SU-DHL-6 (cell line): Measurements from ENCODE around the gene PIGW.

Experiments used
- H2AFZ ChIP-seq: fragments of 200-600 bp; sonication (generic); 2 replicates; pipeline ENCODE4 v1.6.1; 2014; ENCODE audit warnings: low read depth, mild to moderate bottlenecking, moderate library complexity, mixed read lengths, antibody characterized with exemption, low read length; ENCODE audit not compliant: severe bottlenecking
- H3F3A ChIP-seq: fragments of 200-600 bp; shearing (Covaris generic); 2 replicates; pipeline ENCODE4 v1.6.0; 2016; ENCODE audit warnings: antibody characterized with exemption, mild to moderate bottlenecking; ENCODE audit not compliant: insufficient read depth
- H3K27ac ChIP-seq: fragments of 200-600 bp; sonication (generic); 2 replicates; pipeline ENCODE4 v1.5.1; 2016; ENCODE audit warnings: low read depth, mild to moderate bottlenecking, low read length, moderate library complexity, mixed read lengths
- H3K27me3 ChIP-seq: fragments of 200-600 bp; sonication (generic), shearing (Covaris generic); 2 replicates; pipeline ENCODE4 v1.6.0; 2014; ENCODE audit warnings: mild to moderate bottlenecking, low read length
- H3K36me3 ChIP-seq: fragments of 200-600 bp; sonication (generic); 2 replicates; pipeline ENCODE4 v1.6.1; 2014; ENCODE audit warnings: mild to moderate bottlenecking, low read length, mixed read lengths
- H3K4me2 ChIP-seq: fragments of 300-600, 200-600 bp; shearing (Covaris generic), sonication (generic); 2 replicates; pipeline ENCODE4 v1.6.0; 2014; ENCODE audit warnings: low read length, low read depth, mild to moderate bottlenecking; ENCODE audit not compliant: poor library complexity, severe bottlenecking
- H3K4me3 ChIP-seq: fragments of 200-600 bp; sonication (generic); 2 replicates; pipeline ENCODE4 v1.5.1; 2014; ENCODE audit warnings: antibody characterized with exemption, low read length, mild to moderate bottlenecking, mixed read lengths; ENCODE audit not compliant: insufficient read depth, poor library complexity, severe bottlenecking
- H3K79me2 ChIP-seq: fragments of 200-600 bp; sonication (generic); 2 replicates; pipeline ENCODE4 v1.6.1; 2014; ENCODE audit warnings: mild to moderate bottlenecking, low read length, moderate library complexity; ENCODE audit not compliant: insufficient read depth
- H3K9ac ChIP-seq: fragments of 200-600 bp; sonication (generic); 2 replicates; pipeline ENCODE4 v1.7.0; 2014; ENCODE audit warnings: mild to moderate bottlenecking, low read length
- H3K9me2 ChIP-seq: fragments of 200-600 bp; sonication (generic); replicated peaks from 2 replicates; pipeline ENCODE4 v1.6.1; 2014; ENCODE audit warnings: low read length; ENCODE audit not compliant: insufficient read depth
- H3K9me3 ChIP-seq: fragments of 200-600 bp; sonication (generic); 2 replicates; pipeline ENCODE4 v1.6.1; 2014; ENCODE audit warnings: low read length, mixed read lengths; ENCODE audit not compliant: insufficient read depth
- H4K20me1 ChIP-seq: fragments of 200-600 bp; sonication (generic); 2 replicates; pipeline ENCODE4 v1.6.1; 2014; ENCODE audit warnings: low read depth, mild to moderate bottlenecking, antibody characterized with exemption, low read length, moderate library complexity, mixed read lengths
- EZH2phosphoT487 ChIP-seq: fragments of 200-600 bp; sonication (generic), shearing (Covaris generic); conservative IDR thresholded peaks from 2 replicates; pipeline ENCODE4 v1.6.1; 2018; ENCODE audit warnings: mild to moderate bottlenecking, antibody characterized with exemption, low read length, moderate library complexity, mixed read lengths
- TF ChIP-seq, protein P1 (sequence below): fragments of 200-600 bp; sonication (generic); IDR thresholded peaks from one replicate; pipeline ENCODE4 v1.5.1; 2017; ENCODE audit warnings: antibody characterized with exemption, mild to moderate bottlenecking, low read length, moderate library complexity; ENCODE audit not compliant: insufficient read depth, poor library complexity, severe bottlenecking

The PIGW gene

DNA sequence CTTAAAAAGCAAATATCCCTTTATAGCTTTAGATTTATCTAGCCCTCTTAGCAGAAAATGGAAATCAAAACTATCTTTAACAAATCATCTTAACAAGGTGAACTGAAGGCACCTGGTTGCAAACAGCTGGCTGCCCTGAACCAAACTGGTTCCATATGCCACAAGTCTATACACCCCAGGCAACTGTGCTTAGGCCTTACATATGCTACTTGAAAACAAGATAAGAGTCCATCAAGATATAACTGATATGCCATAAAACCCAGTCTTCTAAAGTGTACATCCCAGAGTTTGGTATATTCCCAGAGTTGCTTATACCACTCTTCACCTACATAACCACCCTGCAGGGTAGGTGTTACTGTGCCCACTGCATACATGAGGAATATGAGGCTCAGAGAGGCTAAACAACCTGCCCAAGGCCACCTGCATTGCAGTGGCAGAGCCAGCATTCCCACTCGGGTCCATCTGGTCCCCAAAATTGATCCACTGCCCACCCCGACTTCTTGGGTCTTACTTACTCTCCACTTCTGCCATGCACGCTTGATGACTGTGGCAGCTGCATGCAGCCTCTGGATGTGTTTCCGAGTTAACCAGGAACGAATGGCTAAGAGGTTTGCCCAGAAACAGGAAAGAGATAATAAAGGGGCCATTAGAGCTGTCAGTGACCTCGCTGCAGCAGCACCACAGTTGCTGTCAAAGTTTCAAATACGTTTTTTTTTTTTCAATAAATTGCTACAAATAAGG is 36.1 kb upstream of the PIGW start:
- H3K27ac ChIP-seq, result no peak overlapping the region
- H4K20me1 ChIP-seq, result no peaks in the 10 kb centered on the region
- peaks cover 8% of the 10 kb centered on the region for H3K36me3 ChIP-seq
- H3K79me2 ChIP-seq, result no peaks in the 10 kb centered on the region
- H3K9ac ChIP-seq, result no peak overlapping the region
- no peak overlapping the region for H3K4me2 ChIP-seq
- no peak overlapping the region for H3K4me3 ChIP-seq
- H3K9me2 ChIP-seq, result no peaks in the 10 kb centered on the region
- no peaks in the 10 kb centered on the region for H3F3A ChIP-seq
- no peak overlapping the region for H2AFZ ChIP-seq
- no peak for TF ChIP-seq EZH2phosphoT487
- TF ChIP-seq, protein P1, sequence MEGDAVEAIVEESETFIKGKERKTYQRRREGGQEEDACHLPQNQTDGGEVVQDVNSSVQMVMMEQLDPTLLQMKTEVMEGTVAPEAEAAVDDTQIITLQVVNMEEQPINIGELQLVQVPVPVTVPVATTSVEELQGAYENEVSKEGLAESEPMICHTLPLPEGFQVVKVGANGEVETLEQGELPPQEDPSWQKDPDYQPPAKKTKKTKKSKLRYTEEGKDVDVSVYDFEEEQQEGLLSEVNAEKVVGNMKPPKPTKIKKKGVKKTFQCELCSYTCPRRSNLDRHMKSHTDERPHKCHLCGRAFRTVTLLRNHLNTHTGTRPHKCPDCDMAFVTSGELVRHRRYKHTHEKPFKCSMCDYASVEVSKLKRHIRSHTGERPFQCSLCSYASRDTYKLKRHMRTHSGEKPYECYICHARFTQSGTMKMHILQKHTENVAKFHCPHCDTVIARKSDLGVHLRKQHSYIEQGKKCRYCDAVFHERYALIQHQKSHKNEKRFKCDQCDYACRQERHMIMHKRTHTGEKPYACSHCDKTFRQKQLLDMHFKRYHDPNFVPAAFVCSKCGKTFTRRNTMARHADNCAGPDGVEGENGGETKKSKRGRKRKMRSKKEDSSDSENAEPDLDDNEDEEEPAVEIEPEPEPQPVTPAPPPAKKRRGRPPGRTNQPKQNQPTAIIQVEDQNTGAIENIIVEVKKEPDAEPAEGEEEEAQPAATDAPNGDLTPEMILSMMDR, result no peak
- H3K27me3 ChIP-seq, result no peaks in the 10 kb centered on the region
- H3K9me3 ChIP-seq, result no peaks in the 10 kb centered on the region

DNA sequence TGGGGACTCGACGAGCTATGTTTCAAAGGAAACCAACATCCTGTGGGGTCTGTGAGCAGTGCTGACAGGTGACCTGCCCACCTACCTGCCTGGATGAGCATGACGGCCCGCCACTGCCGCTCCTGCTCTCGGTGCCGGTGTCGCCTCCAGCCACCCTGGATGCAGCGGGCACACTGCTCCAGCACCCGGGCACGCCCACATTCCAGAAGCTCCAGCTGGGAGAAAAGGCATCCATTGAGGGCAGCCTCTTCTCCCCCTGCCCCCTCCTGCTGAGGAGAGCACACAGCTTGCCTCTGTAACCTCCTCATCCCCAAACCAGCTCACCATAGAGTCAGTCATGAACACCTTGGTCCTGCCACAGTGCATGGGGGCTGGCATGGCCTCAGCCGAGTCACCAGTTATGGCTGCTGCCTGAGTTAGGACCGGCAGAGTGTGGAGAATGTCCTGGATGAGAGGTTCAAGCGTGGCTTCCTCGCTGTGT is 34.0 kb upstream of the PIGW start:
- Histone ChIP-seq H3K4me2 (no peak overlapping the region), H3K79me2 (no peaks in the 10 kb centered on the region), H3F3A (no peaks in the 10 kb centered on the region), H3K27me3 (no peaks in the 10 kb centered on the region), H2AFZ (no peak overlapping the region), H3K27ac (no peak overlapping the region), H3K36me3 (no peaks in the 10 kb centered on the region), H3K9me2 (no peaks in the 10 kb centered on the region), H4K20me1 (no peaks in the 10 kb centered on the region), H3K9me3 (no peaks in the 10 kb centered on the region), H3K9ac (no peak overlapping the region), H3K4me3 (no peak overlapping the region)
- no peak for TF ChIP-seq EZH2phosphoT487
- TF ChIP-seq, protein P1, result no peak

DNA sequence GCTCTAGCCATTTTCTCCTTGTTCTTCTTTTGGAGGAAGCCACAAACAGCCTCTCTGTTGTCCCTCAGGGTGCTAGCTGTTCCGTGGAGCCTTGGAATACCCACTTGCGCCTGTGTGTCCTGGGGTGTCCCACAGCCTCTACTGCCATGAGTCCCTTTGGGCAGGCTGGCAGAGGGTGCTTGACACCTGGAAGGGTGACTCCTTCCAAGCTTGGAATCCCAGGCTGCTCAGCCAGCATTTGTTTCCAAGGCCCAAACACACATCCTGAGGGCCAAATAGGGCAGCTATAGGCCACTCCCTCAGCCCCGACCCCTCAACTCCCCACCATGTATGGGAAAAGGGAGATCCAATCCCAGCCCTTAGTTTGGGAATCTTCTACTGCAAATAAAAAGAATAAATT is 33.4 kb upstream of the PIGW start:
- Histone ChIP-seq H3K4me2 (no peak overlapping the region), H3F3A (no peaks in the 10 kb centered on the region)

More for the DNA sequence above, 33.4 kb upstream of the PIGW start:
- no peaks in the 10 kb centered on the region for H3K9me2 ChIP-seq
- no peak for TF ChIP-seq EZH2phosphoT487
- TF ChIP-seq, protein P1, result no peak
- H3K36me3 ChIP-seq, result no peaks in the 10 kb centered on the region
- H3K79me2 ChIP-seq, result no peaks in the 10 kb centered on the region
- no peaks in the 10 kb centered on the region for H4K20me1 ChIP-seq
- no peak overlapping the region for H3K27ac ChIP-seq
- H3K27me3 ChIP-seq, result no peaks in the 10 kb centered on the region
- no peak overlapping the region for H3K4me3 ChIP-seq
- no peak overlapping the region for H2AFZ ChIP-seq
- H3K9ac ChIP-seq, result no peak overlapping the region
- no peaks in the 10 kb centered on the region for H3K9me3 ChIP-seq
